GM23338 (cell line): ENCODE data around the gene ST8SIA4. TPM values are rescaled to one million over a fixed set of nuclear protein-coding genes. Genes with fewer than 3 reads are reported as not detected.
A peak's percentile ranks its signal among the peaks of the same experiment; 100 is the strongest.

Experiments used
- ATAC-seq: fragments of 200-7000 bp; cut with Tn5 transposase; 3 replicates; pipeline ENCODE4 v1.9.1; 2020
- DNase-seq: peaks from one replicate; pipeline ENCODE4 v3.0.0-alpha.2; 2015; ENCODE audit warnings: low spot score
- H2AFZ ChIP-seq: fragments of 200-600 bp; sonication (generic); 2 replicates; pipeline ENCODE4 v1.8.0; 2016; ENCODE audit warnings: antibody characterized with exemption, mild to moderate bottlenecking, moderate library complexity
- H3F3A ChIP-seq: fragments of 200-600 bp; sonication (generic); replicated peaks from 2 replicates; pipeline ENCODE4 v1.8.0; 2017; ENCODE audit warnings: antibody characterized with exemption, mixed run types, low read depth
- H3K27ac ChIP-seq: fragments of 200-600 bp; sonication (generic); 2 replicates; pipeline ENCODE4 v1.6.1; 2016; ENCODE audit warnings: low read depth
- H3K27me3 ChIP-seq: fragments of 200-600 bp; sonication (generic); 2 replicates; pipeline ENCODE4 v1.8.0; 2016; ENCODE audit warnings: mild to moderate bottlenecking, mixed run types, moderate library complexity; ENCODE audit not compliant: insufficient read depth
- H3K36me3 ChIP-seq: fragments of 200-600 bp; sonication (generic); 2 replicates; pipeline ENCODE4 v1.8.0; 2016; ENCODE audit warnings: mild to moderate bottlenecking; ENCODE audit not compliant: insufficient read depth
- H3K4me1 ChIP-seq: fragments of 200-600 bp; sonication (generic); 2 replicates; pipeline ENCODE4 v1.8.0; 2016; ENCODE audit warnings: mild to moderate bottlenecking, moderate library complexity; ENCODE audit not compliant: insufficient read depth
- H3K4me2 ChIP-seq: fragments of 200-600 bp; sonication (generic); 2 replicates; pipeline ENCODE4 v1.7.1; 2017; ENCODE audit warnings: mixed run types
- H3K4me3 ChIP-seq: fragments of 200-600 bp; sonication (generic); 2 replicates; pipeline ENCODE4 v1.6.1; 2016; ENCODE audit warnings: mixed run types
- H3K79me2 ChIP-seq: fragments of 200-600 bp; sonication (generic); replicated peaks from 2 replicates; pipeline ENCODE4 v1.8.0; 2017; ENCODE audit warnings: mild to moderate bottlenecking; ENCODE audit not compliant: insufficient read depth
- H3K9me2 ChIP-seq: fragments of 200-600 bp; sonication (generic); 2 replicates; pipeline ENCODE4 v1.8.0; 2017; ENCODE audit not compliant: insufficient read depth
- H4K20me1 ChIP-seq: fragments of 200-600 bp; sonication (generic); replicated peaks from 2 replicates; pipeline ENCODE4 v1.8.0; 2017; ENCODE audit warnings: mild to moderate bottlenecking; ENCODE audit not compliant: insufficient read depth
- H3K27ac Mint-ChIP-seq: 2 replicates; pipeline ENCODE4 v1.8.0; 2020; ENCODE audit warnings: inconsistent platforms, mild to moderate bottlenecking, moderate library complexity, mixed read lengths
- H3K27me3 Mint-ChIP-seq: 3 replicates; pipeline ENCODE4 v1.8.0; 2022; ENCODE audit warnings: low read depth, mild to moderate bottlenecking, moderate library complexity, mixed read lengths, inconsistent platforms; ENCODE audit not compliant: insufficient read depth, poor library complexity
- H3K36me3 Mint-ChIP-seq: 3 replicates; pipeline ENCODE4 v1.8.0; 2021; ENCODE audit warnings: low read depth, mild to moderate bottlenecking, inconsistent platforms, moderate library complexity, mixed read lengths
- H3K4me1 Mint-ChIP-seq: 3 replicates; pipeline ENCODE4 v1.8.0; 2020; ENCODE audit warnings: mild to moderate bottlenecking, inconsistent platforms, mixed read lengths
- H3K4me3 Mint-ChIP-seq: 3 replicates; pipeline ENCODE4 v1.8.0; 2021; ENCODE audit warnings: moderate library complexity, mild to moderate bottlenecking, inconsistent platforms, mixed read lengths
- H3K9me3 Mint-ChIP-seq: 3 replicates; pipeline ENCODE4 v1.8.0; 2020; ENCODE audit warnings: moderate library complexity, mild to moderate bottlenecking, inconsistent platforms, mixed read lengths
- ETS1 ChIP-seq: IDR thresholded peaks from 2 replicates; pipeline ENCODE4 v1.6.1; 2016; ENCODE audit warnings: antibody characterized with exemption
- EZH2 ChIP-seq: fragments of 200-600 bp; sonication (generic); IDR thresholded peaks from one replicate; pipeline ENCODE4 v1.8.0; 2017; ENCODE audit warnings: antibody characterized with exemption, mild to moderate bottlenecking, low read depth; ENCODE audit not compliant: unreplicated experiment
- EZH2phosphoT487 ChIP-seq: fragments of 200-600 bp; sonication (generic); IDR thresholded peaks from one replicate; pipeline ENCODE4 v1.8.1; 2018; ENCODE audit warnings: antibody characterized with exemption; ENCODE audit not compliant: unreplicated experiment
- JUNB ChIP-seq: IDR thresholded peaks from one replicate; pipeline ENCODE4 v1.6.1; 2016; ENCODE audit warnings: antibody characterized with exemption; ENCODE audit not compliant: unreplicated experiment
- POLR2AphosphoS5 ChIP-seq: IDR thresholded peaks from 2 replicates; pipeline ENCODE4 v1.6.1; 2016; ENCODE audit warnings: antibody characterized with exemption, low read depth
- REST ChIP-seq: IDR thresholded peaks from one replicate; pipeline ENCODE4 v1.6.1; 2018; ENCODE audit warnings: antibody characterized with exemption; ENCODE audit not compliant: unreplicated experiment
- STAT1 ChIP-seq: IDR thresholded peaks from one replicate; pipeline ENCODE4 v1.6.1; 2016; ENCODE audit warnings: antibody characterized with exemption; ENCODE audit not compliant: unreplicated experiment
- ZNF114 ChIP-seq: fragments of 250-450 bp; sonication (Bioruptor Pico); IDR thresholded peaks from 2 replicates; pipeline ENCODE4 v1.5.0; 2020; ENCODE audit warnings: mild to moderate bottlenecking, moderate library complexity
- ZNF331 ChIP-seq: fragments of 250-450 bp; sonication (Bioruptor Pico); IDR thresholded peaks from 2 replicates; pipeline ENCODE4 v1.5.0; 2020; ENCODE audit warnings: low read depth, mild to moderate bottlenecking, moderate library complexity
- polyA plus RNA-seq: library from polyadenylated mRNA; unstranded; fragments of >200 nt; fragmentation: Nextera tagmentation; extraction: Ambion mirVana; gene quantifications from 2 replicates; pipeline ENCODE4 v1.2.1, GENCODE V29; 2016
- total RNA-seq: library from RNA; depleted of rRNA; stranded (reverse); fragments of >200 nt; shearing (Covaris generic); gene quantifications from 2 replicates; pipeline ENCODE4 v1.2.3, GENCODE V29; 2014

Gene ST8SIA4
- total and polyA plus RNA-seq, 2 experiments from 2014 or later, result 0.11 to 0.28 TPM

- Histone ChIP-seq H3K4me3 (peak overlapping the region; percentile 73), H3K9me2 (no peaks in the 10 kb centered on the region), H3K4me2 (peak overlapping the region; percentile 97), H3K27ac (no peak overlapping the region), H3K4me1 (peaks cover 20% of the 10 kb centered on the region), H3K27me3 (peaks cover 73% of the 10 kb centered on the region), H4K20me1 (no peaks in the 10 kb centered on the region; the same call in 1 of the 2 replicates), H3K36me3 (no peaks in the 10 kb centered on the region), H3F3A (no peaks in the 10 kb centered on the region), H2AFZ (peak overlapping the region; percentile 89), H3K79me2 (no peaks in the 10 kb centered on the region)
- H3K27ac Mint-ChIP-seq, result no peak overlapping the region
- peaks cover 50% of the 10 kb centered on the region for H3K27me3 Mint-ChIP-seq
- no peaks in the 10 kb centered on the region for H3K36me3 Mint-ChIP-seq
- H3K9me3 Mint-ChIP-seq, result no peaks in the 10 kb centered on the region
- TF ChIP-seq JUNB (no peak), ETS1 (no peak), ZNF114 (no peak)
- DNase-seq (peak; percentile 39), ATAC-seq (peak; percentile 9)
- peak overlapping the region; percentile 86 for H3K4me3 Mint-ChIP-seq
- peaks cover 32% of the 10 kb centered on the region for H3K4me1 Mint-ChIP-seq
Measured at GRCh38 chr5:100904259-100904861, 1.3 kb upstream of the ST8SIA4 start.

- Histone ChIP-seq H3K4me2 (peak overlapping the region; percentile 97), H4K20me1 (no peaks in the 10 kb centered on the region; the same call in 1 of the 2 replicates), H3K9me2 (no peaks in the 10 kb centered on the region), H3F3A (no peaks in the 10 kb centered on the region), H3K36me3 (no peaks in the 10 kb centered on the region), H3K27ac (no peak overlapping the region), H3K4me3 (peak overlapping the region; percentile 73), H2AFZ (peak overlapping the region; percentile 89), H3K4me1 (peaks cover 20% of the 10 kb centered on the region), H3K27me3 (peaks cover 80% of the 10 kb centered on the region), H3K79me2 (no peaks in the 10 kb centered on the region)
- no peak overlapping the region for H3K27ac Mint-ChIP-seq
- H3K4me3 Mint-ChIP-seq, result peak overlapping the region; percentile 86
- H3K4me1 Mint-ChIP-seq, result peaks cover 32% of the 10 kb centered on the region
- TF ChIP-seq EZH2, result peak; percentile 51
- TF ChIP-seq EZH2phosphoT487, result no peak
- no peaks in the 10 kb centered on the region for H3K36me3 Mint-ChIP-seq
- H3K27me3 Mint-ChIP-seq, result peaks cover 50% of the 10 kb centered on the region
- ATAC-seq (peak; percentile 27), DNase-seq (peak; percentile 61)
- H3K9me3 Mint-ChIP-seq, result no peaks in the 10 kb centered on the region
Measured at GRCh38 chr5:100902440-100903038, 543 bp downstream of the ST8SIA4 start.

DNA sequence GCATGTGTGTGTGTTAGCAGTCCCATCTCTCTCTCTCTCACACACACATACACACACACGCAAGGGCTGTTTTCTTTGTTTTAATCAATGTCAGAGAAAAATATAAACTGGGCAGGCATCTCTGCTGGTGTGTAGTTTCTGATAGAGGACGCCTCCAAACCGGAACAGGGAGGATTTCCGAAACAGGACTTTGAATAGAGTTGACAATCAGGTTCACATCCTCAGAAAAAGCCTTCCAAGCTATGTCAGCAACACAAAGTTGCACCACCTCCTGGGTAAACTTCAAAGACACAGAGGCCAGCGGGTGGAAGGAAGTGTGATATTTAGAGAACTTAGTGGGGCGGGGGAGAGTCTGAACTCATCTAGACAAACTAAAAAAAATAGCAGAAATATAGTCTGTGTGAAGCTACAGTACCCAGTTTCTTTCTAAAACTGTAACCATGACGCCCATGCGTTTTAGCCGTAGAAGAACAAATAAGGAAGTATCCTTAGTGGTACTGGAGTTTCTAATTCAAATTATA lies 1.2 kb downstream of the ST8SIA4 start:
- H3K4me3 Mint-ChIP-seq, result peak overlapping the region; percentile 86
- no peaks in the 10 kb centered on the region for H3K36me3 ChIP-seq
- DNase-seq (peak; percentile 2), ATAC-seq (no peak)
- no peaks in the 10 kb centered on the region for H3K36me3 Mint-ChIP-seq
- H3K4me2 ChIP-seq, result peak overlapping the region; percentile 97
- H3K27me3 Mint-ChIP-seq, result peaks cover 50% of the 10 kb centered on the region
- no peaks in the 10 kb centered on the region for H3K79me2 ChIP-seq
- peak overlapping the region; percentile 73 for H3K4me3 ChIP-seq
- no peaks in the 10 kb centered on the region for H3K9me3 Mint-ChIP-seq
- H3K27ac Mint-ChIP-seq, result no peak overlapping the region
- H3K4me1 Mint-ChIP-seq, result peaks cover 32% of the 10 kb centered on the region
- H2AFZ ChIP-seq, result no peak overlapping the region; the same call in 1 of the 2 replicates
- no peaks in the 10 kb centered on the region; the same call in 1 of the 2 replicates for H4K20me1 ChIP-seq
- no peaks in the 10 kb centered on the region for H3F3A ChIP-seq
- no peaks in the 10 kb centered on the region for H3K9me2 ChIP-seq
- peaks cover 80% of the 10 kb centered on the region for H3K27me3 ChIP-seq
- H3K4me1 ChIP-seq, result peaks cover 20% of the 10 kb centered on the region
- no peak overlapping the region for H3K27ac ChIP-seq
- no peak for TF ChIP-seq STAT1
- no peak for TF ChIP-seq JUNB
- TF ChIP-seq POLR2AphosphoS5, result no peak
- no peak for TF ChIP-seq REST
- TF ChIP-seq EZH2, result no peak
- no peak for TF ChIP-seq ZNF331 (CRISPR knock-in tag)
- no peak for TF ChIP-seq ZNF114
